NCI-H1930 (cell line): ENCODE data around the gene LRCH1.
"Not testable (repeated sequence)": the region's sequence is repeated elsewhere in the genome, so short reads cannot be mapped to it uniquely, and the experiment has no call there.

Experiments used
- DNase-seq, 2 experiments: peaks; one replicate each; lab custom pipeline; 2025; lab: John Stamatoyannopoulos, UW

Gene LRCH1

GRCh38 chr13:46753137-46753536 lies 200.2 kb downstream of the LRCH1 start:
- no peak for DNase-seq

- no peak for DNase-seq
Measured at GRCh38 chr13:46753917-46754316, 200.9 kb downstream of the LRCH1 start.

GRCh38 chr13:46754812-46755211 lies 201.8 kb downstream of the LRCH1 start:
- no peak for DNase-seq

GRCh38 chr13:46755508-46755907 lies 202.5 kb downstream of the LRCH1 start:
- DNase-seq, result not testable (repeated sequence)

- no peak for DNase-seq
Measured at GRCh38 chr13:46756977-46757376, 204.0 kb downstream of the LRCH1 start.

GRCh38 chr13:46757640-46758039 lies 204.7 kb downstream of the LRCH1 start:
- no peak for DNase-seq

- no peak for DNase-seq
Measured at GRCh38 chr13:46759846-46760245, 206.9 kb downstream of the LRCH1 start.

- DNase-seq, result no peak
Measured at GRCh38 chr13:46761174-46761573, 208.2 kb downstream of the LRCH1 start.

GRCh38 chr13:46761866-46762265 lies 208.9 kb downstream of the LRCH1 start:
- DNase-seq, result no peak

GRCh38 chr13:46769925-46770324 lies 217.0 kb downstream of the LRCH1 start:
- not testable (repeated sequence) for DNase-seq

GRCh38 chr13:46771693-46772092 lies 218.7 kb downstream of the LRCH1 start:
- no peak for DNase-seq

- DNase-seq, result no peak
Measured at GRCh38 chr13:46773541-46773940, 220.6 kb downstream of the LRCH1 start.

- DNase-seq, result no peak
Measured at GRCh38 chr13:46775385-46776107, 222.6 kb downstream of the LRCH1 start.

GRCh38 chr13:46778095-46778494 lies 225.1 kb downstream of the LRCH1 start:
- DNase-seq, result no peak

- no peak for DNase-seq
Measured at GRCh38 chr13:46778890-46779289, 225.9 kb downstream of the LRCH1 start.

- DNase-seq, result no peak
Measured at GRCh38 chr13:46782066-46782465, 229.1 kb downstream of the LRCH1 start.

GRCh38 chr13:46782691-46783090 lies 229.7 kb downstream of the LRCH1 start:
- DNase-seq, result no peak

- no peak for DNase-seq
Measured at GRCh38 chr13:46783504-46783903, 230.5 kb downstream of the LRCH1 start.

- no peak for DNase-seq
Measured at GRCh38 chr13:46795321-46795720, 242.4 kb downstream of the LRCH1 start.

- no peak for DNase-seq
Measured at GRCh38 chr13:46796129-46796514, 243.2 kb downstream of the LRCH1 start.

- peak; percentile 89 to 91 for DNase-seq
Measured at GRCh38 chr13:46796515-46797474, 243.8 kb downstream of the LRCH1 start, which contains the start of gene ESD. ESD (minus strand) TSS chr13:46797161; CDS start chr13:46791413, 5,748 bp downstream.

GRCh38 chr13:46797501-46798237 lies 244.7 kb downstream of the LRCH1 start:
- DNase-seq, result peak in 1 of 2 experiments; percentile 45
